HUDEP-2 (cell line): ENCODE results near the gene KAT6B.
"Not testable (repeated sequence)": the region's sequence is repeated elsewhere in the genome, so short reads cannot be mapped to it uniquely, and the experiment has no call there.

Experiments
- DNase-seq, 76 experiments: peaks; one replicate each; lab custom pipeline; 2025; ENCODE audit not compliant: unreplicated experiment in 76 of 76; lab: John Stamatoyannopoulos, UW

Gene KAT6B

GRCh38 chr10:75030371-75030770 lies 204.0 kb downstream of the KAT6B start:
- DNase-seq, result no peak

- DNase-seq, result no peak
Observed at GRCh38 chr10:75032119-75032518, 205.7 kb downstream of the KAT6B start.

- DNase-seq, result no peak
Observed at GRCh38 chr10:75032813-75033212, 206.4 kb downstream of the KAT6B start.

GRCh38 chr10:75033399-75034130 lies 207.2 kb downstream of the KAT6B start:
- no peak for DNase-seq

DNA sequence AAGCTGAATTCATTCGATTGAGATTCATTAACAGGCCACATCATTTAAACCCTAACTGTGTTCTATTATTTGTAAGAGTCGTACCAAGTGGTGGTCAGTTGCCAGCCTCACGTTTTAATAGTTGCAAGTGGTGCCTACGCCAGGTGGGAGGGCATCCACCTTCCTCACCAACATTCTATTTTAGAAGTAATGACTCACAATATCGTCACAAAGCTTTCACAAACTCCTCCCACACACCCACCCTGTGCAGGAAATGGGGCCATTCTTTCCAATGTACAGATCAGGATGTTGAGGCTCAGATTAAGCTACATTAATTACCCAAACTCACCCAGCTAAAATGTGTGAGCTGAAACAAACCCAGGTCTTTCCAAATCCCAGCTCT lies 207.7 kb downstream of the KAT6B start:
- no peak for DNase-seq

- no peak for DNase-seq
Observed at GRCh38 chr10:75034714-75035258, 208.4 kb downstream of the KAT6B start.

GRCh38 chr10:75035975-75036708 lies 209.7 kb downstream of the KAT6B start:
- DNase-seq, result no peak

GRCh38 chr10:75037171-75038153 lies 211.1 kb downstream of the KAT6B start:
- no peak for DNase-seq

DNA sequence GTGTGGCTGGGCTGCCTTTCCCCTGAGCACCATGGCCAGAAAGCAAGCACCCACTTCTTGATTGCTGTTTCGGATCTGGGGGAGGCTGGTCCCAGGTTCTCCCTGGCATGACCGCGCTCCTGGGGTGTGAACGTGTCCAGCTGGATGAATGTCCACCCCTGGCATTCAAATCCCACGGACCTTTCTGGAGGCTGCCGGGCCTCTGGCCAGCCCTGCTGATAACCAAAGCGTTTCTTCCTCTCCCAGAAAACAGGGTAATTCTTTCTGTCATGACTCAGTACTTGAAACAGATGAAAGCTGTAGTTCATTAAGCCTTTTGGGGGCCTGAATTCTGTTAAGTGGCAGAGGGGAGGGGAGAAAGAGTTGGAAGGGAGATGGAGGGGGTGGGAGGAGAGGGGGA lies 211.9 kb downstream of the KAT6B start:
- DNase-seq, result no peak

DNA sequence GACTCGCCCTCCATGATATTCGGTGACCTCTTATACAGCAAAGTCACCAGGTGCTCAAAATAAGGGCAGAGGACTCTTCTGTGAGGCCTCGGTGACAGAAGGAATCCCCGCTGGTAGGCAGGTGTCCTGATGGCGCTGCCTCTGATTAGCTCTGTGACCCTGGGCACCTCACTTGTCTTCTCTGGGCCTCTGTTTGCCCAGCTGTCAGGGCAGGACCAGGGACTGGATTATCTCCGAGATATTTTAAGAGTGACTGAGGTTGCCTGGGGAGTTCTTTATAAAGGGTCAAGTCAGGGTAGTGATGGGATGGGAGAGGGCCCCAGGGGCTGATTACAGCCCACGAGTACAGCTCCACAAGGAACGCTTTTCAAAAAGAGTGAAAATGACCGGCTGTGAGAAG lies 214.2 kb downstream of the KAT6B start:
- DNase-seq, result no peak

GRCh38 chr10:75042292-75042974 lies 216.0 kb downstream of the KAT6B start:
- DNase-seq, result no peak

GRCh38 chr10:75043256-75044131 lies 217.1 kb downstream of the KAT6B start:
- no peak for DNase-seq

GRCh38 chr10:75048669-75049098 lies 222.3 kb downstream of the KAT6B start:
- no peak for DNase-seq

- no peak for DNase-seq
Observed at GRCh38 chr10:75049316-75050148, 223.1 kb downstream of the KAT6B start.

GRCh38 chr10:75050149-75050919 lies 223.9 kb downstream of the KAT6B start:
- DNase-seq, result no peak

DNA sequence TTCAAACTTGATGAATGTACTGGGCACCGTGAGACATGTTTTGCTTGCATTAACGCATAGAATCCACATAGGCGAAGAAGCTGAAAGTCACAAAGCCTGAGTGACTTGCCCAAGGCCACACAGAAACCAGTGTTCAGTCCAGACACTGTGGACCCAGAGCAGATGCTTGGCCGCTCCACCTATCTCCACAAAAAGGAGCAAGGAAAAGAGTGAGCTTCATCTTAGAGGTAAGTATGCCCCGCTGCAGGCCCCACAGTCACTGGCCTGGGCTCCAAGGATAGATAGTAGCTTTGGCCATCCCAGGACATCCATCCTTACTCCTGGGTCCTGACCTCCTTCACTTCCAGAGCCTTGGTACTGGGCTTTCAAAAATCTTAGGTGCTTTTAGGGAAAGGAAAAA lies 224.9 kb downstream of the KAT6B start:
- DNase-seq, result no peak

GRCh38 chr10:75055896-75056406 lies 229.6 kb downstream of the KAT6B start:
- DNase-seq, result not testable (repeated sequence)
